Activated naive CD4-positive, alpha-beta T cell treated with anti-CD3 and anti-CD28 coated beads, Interleukin-2, amount 50 U/mL, for 24 hours (primary cell): Measurements from ENCODE around the gene CDC25B.
"Not testable (repeated sequence)": the region's sequence is repeated elsewhere in the genome, so short reads cannot be mapped to it uniquely, and the experiment has no call there.

ENCODE experiments used
- H3K27ac Mint-ChIP-seq: one replicate; pipeline ENCODE4 v1.8.0; 2021; ENCODE audit warnings: mild to moderate bottlenecking, mixed read lengths
- H3K27me3 Mint-ChIP-seq: one replicate; pipeline ENCODE4 v1.8.0; 2021; ENCODE audit warnings: mixed read lengths
- H3K36me3 Mint-ChIP-seq: one replicate; pipeline ENCODE4 v1.8.0; 2021; ENCODE audit warnings: mixed read lengths
- H3K4me1 Mint-ChIP-seq: one replicate; pipeline ENCODE4 v1.8.0; 2021; ENCODE audit warnings: mixed read lengths
- H3K4me3 Mint-ChIP-seq: one replicate; pipeline ENCODE4 v1.8.0; 2021; ENCODE audit warnings: mild to moderate bottlenecking, mixed read lengths
- H3K9me3 Mint-ChIP-seq: one replicate; pipeline ENCODE4 v1.8.0; 2021; ENCODE audit warnings: mixed read lengths

Gene CDC25B

DNA sequence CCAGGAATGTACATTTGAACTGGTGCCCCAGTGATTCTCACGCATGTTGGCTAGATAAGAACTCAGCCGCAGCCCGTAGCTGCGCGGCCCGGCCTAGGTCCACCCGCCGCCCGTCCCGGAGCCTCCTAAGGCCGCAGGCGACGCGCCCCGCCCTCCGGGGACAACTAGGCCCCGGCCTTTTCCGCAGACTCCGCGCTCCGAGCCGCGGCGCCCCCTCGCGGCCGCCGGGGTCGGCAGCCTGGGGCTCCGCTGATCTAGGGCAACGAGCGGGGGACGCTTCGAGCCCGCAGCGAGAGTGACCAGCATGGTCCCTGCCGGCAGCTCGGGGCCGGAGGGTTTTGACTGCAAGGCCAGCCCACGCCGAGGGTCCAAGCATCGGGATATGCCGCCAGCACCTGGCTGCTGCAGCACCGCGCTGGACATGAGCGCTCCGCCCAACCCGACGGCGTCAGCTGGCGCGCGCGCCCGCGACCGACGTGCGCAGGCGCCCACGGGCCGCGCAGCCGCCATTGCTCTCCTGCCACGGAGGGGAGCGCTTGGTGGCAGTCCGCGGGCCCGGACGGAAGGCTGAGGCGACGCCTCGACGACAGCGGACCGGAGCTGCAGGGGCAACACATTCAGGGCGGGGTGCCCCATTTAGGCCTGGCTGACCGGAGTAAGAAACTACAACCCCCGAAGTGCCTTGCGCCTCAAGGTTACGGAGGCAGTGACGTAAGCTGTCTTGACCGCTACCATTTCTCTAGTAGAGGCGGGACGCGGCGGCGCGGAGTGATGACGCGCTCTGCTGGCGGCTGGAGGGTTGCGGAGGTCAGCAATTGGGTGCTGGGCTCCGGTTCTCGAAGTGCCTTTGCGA lies 24.2 kb downstream of the CDC25B start, which contains the start of gene AP5S1:
TSS of gene AP5S1 (plus strand) at position 500 of the 853 bp plus-strand sequence. CDS start 1,571 bp downstream, outside the sequence.
- Mint-ChIP-seq H3K27ac (peak within 1 kb of the TSS; percentile 97), H3K4me1 (peaks cover 48% of the 10 kb centered on the region), H3K36me3 (no peaks in the 10 kb centered on the region), H3K9me3 (no peaks in the 10 kb centered on the region), H3K27me3 (no peaks in the 10 kb centered on the region), H3K4me3 (peak within 1 kb of the TSS; percentile 92)

DNA sequence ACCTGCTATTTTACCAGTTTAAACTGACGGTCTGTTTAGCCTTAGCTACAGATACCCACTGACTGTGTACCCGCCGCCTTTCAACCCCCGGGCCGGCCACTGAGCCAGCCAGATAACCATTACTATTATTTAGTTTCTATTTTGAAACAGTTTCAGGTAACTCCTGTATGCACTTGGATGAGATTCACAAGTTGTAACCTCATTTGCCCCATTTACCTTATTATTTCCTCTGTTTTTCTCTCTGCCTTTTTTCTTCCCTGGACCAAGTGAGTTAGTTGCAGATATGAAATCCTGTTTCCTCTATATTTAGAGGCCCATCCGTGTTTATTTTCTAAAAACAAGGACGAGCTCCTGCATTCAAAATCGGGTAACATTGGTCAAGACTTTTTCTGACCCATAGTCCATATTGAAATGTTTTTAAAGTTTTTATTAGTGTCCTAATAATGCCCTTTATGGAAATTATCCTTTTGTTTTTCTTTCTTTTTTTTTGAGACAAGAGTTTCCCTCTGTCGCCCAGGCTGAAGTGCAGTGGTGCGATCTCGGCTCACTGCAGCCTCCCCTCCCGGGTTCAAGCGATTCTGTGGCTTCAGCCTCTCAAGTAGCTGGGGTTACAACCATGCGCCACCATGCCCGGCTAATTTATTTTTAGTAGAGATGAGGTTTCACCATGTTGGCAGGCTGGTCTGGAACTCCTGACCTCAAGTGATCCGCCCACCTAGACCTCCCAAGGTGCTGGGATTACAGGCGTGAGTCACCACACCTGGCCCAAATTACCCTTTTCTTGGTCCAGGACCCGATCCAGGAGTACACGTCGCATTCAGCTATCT lies 25.0 kb downstream of the CDC25B start:
- H3K27ac Mint-ChIP-seq: peak overlapping the region; percentile 97
- H3K4me3 Mint-ChIP-seq: peak overlapping the region; percentile 92
- H3K4me1 Mint-ChIP-seq: peaks cover 39% of the 10 kb centered on the region
- no peaks in the 10 kb centered on the region for H3K27me3 Mint-ChIP-seq
- no peaks in the 10 kb centered on the region for H3K9me3 Mint-ChIP-seq
- no peaks in the 10 kb centered on the region for H3K36me3 Mint-ChIP-seq

DNA sequence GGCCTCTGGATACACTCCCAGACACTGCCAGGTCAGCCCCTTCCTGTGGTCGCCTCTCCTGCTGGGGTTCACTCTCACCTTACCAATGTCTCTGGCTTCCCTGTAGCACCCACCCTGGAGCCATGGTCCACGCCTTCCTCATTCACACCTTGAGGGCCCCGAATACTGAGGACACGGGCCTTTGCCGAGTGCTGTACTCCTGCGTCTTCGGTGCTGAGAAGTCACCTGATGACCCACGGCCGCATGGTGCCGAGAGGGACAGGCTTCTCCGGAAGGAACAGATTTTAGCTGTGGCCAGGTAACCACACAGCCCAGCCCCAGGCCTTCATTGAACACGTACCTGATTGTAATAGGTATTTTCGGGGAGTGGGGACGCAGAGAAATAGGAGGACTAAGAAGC lies 25.9 kb downstream of the CDC25B start:
- peak overlapping the region; percentile 74 for H3K27ac Mint-ChIP-seq
- no peaks in the 10 kb centered on the region for H3K36me3 Mint-ChIP-seq
- H3K4me3 Mint-ChIP-seq: peak overlapping the region; percentile 92
- no peaks in the 10 kb centered on the region for H3K27me3 Mint-ChIP-seq
- H3K4me1 Mint-ChIP-seq: peaks cover 31% of the 10 kb centered on the region
- H3K9me3 Mint-ChIP-seq: no peaks in the 10 kb centered on the region

DNA sequence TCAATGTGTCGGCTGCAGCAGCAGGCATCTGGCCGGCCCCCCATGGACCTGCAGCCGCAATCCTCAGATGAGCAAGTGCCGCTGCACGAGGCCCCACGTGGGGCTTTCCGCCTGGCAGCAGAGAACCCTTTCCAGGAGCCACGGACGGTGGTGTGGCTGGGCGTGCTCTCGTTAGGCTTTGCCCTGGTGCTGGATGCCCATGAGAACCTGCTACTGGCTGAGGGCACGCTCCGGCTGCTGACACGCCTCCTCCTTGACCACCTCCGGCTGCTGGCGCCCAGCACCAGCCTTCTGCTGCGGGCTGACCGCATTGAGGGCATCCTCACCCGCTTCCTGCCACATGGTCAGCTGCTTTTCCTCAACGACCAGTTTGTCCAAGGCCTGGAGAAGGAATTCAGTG lies 27.8 kb downstream of the CDC25B start:
- Mint-ChIP-seq H3K36me3 (no peaks in the 10 kb centered on the region), H3K27me3 (no peaks in the 10 kb centered on the region), H3K27ac (no peak overlapping the region), H3K4me3 (no peak overlapping the region), H3K4me1 (peaks cover 24% of the 10 kb centered on the region), H3K9me3 (no peaks in the 10 kb centered on the region)

DNA sequence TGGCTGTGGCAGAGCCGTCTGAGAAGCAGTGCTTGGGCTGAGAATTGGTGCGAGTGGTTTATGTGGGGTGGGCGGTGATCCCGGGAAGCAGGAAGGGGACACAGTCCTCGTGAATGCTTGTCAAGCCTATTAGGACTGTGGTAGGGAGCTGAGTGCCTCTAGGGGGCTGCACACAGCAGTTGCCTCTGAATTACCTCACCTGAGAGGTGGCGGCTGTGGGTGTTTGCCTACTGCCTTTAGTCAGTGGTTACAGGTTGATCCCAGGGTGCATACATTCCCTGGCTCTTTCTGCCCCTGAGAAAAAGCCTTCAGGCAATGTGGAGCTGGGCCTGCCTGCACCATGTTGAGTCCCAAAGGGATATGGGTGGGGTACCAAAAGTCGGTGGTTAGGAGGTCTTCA lies 29.4 kb downstream of the CDC25B start:
- Mint-ChIP-seq H3K27ac (peak overlapping the region; percentile 43), H3K27me3 (no peaks in the 10 kb centered on the region), H3K4me3 (no peak overlapping the region), H3K4me1 (peaks cover 13% of the 10 kb centered on the region), H3K9me3 (no peaks in the 10 kb centered on the region), H3K36me3 (no peaks in the 10 kb centered on the region)

DNA sequence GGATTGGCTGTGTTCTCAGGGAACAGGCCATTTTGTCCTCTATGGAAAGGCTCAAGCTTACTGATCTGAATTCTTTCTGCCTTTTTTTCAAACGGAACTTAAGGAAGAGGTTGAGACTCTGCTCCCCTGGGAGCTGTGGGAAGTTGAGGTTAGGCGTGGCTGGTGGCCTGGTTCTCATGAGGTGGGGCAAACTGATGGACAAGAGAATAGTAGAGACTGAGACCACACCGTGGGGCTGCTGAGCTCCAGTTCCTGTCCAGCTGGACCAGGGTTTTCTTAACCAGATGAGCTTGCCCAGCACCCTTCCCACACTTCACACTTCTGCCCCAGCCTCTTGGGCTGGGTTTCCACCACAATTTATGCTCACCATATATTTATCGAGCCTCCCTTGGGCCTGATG lies 30.3 kb downstream of the CDC25B start:
- H3K4me3 Mint-ChIP-seq: no peak overlapping the region
- no peaks in the 10 kb centered on the region for H3K27me3 Mint-ChIP-seq
- peaks cover 8% of the 10 kb centered on the region for H3K4me1 Mint-ChIP-seq
- H3K9me3 Mint-ChIP-seq: no peaks in the 10 kb centered on the region
- H3K27ac Mint-ChIP-seq: peak overlapping the region; percentile 10
- no peaks in the 10 kb centered on the region for H3K36me3 Mint-ChIP-seq

DNA sequence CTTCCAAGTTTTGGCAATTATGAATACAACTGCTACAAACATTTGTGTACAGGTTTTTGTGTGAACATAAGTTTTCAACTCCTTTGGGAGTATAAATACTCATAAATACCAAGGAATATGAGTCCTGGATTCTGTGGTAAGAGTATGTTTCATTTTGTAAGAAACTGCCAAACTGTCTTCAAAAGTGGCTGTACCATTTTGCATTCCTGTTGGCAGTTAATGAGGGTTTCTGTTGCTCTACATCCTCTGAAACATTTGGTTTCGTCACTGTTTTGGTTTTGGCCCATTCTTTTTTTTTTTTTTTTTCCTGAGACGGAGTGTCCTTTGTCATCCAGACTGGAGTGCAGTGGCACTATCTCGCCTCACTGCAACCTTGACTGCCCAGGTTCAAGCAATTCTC lies 32.7 kb downstream of the CDC25B start:
- H3K27ac Mint-ChIP-seq: no peak overlapping the region
- H3K36me3 Mint-ChIP-seq: no peaks in the 10 kb centered on the region
- H3K4me1 Mint-ChIP-seq: no peaks in the 10 kb centered on the region
- H3K27me3 Mint-ChIP-seq: no peaks in the 10 kb centered on the region
- no peaks in the 10 kb centered on the region for H3K9me3 Mint-ChIP-seq
- H3K4me3 Mint-ChIP-seq: no peak overlapping the region

DNA sequence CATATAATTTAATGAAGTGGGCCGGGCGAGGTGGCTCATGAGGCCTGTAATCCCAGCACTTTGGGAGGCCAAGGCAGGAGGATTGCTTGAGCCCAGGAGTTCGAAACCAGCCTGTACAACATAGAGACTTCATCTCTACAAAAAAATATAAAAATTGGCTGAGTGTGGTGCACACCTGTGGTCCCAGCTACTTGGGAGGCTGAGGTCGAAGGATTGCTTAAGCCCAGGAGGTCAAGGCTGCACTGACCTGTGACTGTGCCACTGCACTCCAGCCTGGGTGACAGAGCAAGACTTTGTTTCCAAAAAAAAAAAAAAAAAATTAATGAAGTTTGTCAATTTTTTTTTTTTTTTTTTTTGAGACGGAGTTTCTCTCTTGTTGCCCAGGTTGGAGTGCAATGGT lies 33.8 kb downstream of the CDC25B start:
- H3K27ac Mint-ChIP-seq, H3K9me3 Mint-ChIP-seq, H3K36me3 Mint-ChIP-seq, H3K27me3 Mint-ChIP-seq, H3K4me3 Mint-ChIP-seq, H3K4me1 Mint-ChIP-seq: not testable (repeated sequence)

DNA sequence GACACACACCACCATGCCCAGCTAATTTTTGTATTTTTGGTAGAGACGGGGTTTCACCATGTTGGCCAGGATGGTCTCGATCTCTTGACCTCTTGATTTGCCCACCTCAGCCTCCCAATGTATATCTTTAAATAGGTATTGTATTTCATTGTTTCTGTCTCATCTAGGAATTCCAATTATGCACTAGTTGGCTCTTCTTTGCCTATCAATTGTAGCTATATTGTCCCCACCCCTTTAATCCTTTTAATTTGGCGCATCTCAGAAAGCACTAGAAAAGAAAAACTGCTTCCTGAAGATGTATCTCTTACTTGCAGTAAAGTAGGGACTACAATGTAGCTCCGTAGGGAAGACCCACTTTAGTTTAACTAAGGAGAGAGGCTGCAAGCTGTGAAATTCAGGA lies 40.0 kb downstream of the CDC25B start:
- Mint-ChIP-seq H3K36me3 (peaks cover 2% of the 10 kb centered on the region), H3K4me3 (no peak overlapping the region), H3K27me3 (no peaks in the 10 kb centered on the region), H3K9me3 (no peaks in the 10 kb centered on the region), H3K4me1 (peaks cover 8% of the 10 kb centered on the region), H3K27ac (no peak overlapping the region)

DNA sequence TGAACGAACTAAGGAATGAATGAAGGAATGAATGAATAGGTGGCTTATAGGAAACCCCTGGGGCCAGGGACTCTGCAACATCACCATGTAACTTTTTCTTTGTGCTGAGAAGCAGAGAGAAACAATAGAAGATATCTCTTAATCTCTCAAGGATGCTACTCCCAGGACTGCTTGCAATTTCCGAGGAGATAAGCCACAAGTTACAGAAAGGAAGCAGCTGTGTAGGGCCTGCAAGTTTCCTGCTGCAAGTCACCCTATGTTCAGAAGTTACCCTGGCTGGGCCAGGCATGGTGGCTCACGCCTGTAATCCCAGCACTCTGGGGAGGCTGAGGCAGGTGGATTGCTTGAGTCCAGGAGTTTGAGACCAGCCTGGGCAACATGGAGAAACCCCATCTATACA lies 43.2 kb downstream of the CDC25B start:
- H3K36me3 Mint-ChIP-seq: peaks cover 2% of the 10 kb centered on the region
- H3K9me3 Mint-ChIP-seq: no peaks in the 10 kb centered on the region
- peaks cover 8% of the 10 kb centered on the region for H3K4me1 Mint-ChIP-seq
- H3K4me3 Mint-ChIP-seq: no peak overlapping the region
- peak overlapping the region; percentile 3 for H3K27ac Mint-ChIP-seq
- no peaks in the 10 kb centered on the region for H3K27me3 Mint-ChIP-seq

DNA sequence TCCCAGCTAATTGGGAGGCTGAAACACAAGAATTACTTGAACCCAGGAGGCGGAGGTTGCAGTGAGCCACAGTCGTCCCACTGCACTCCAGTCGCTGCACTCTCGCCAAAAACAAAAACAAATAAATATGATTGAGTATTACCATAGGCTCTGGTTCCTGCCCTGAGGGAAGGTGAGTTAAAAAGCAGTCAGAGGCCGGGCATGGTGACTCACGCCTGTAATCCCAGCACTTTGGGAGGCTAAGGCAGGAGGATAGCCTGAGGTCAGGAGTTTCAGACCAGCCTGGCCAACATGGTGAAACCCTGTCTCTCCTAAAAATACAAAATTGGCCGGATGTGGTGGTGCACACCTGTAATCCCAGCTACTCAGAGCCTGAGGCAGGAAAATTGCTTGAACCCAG lies 44.1 kb downstream of the CDC25B start:
- H3K4me3 Mint-ChIP-seq, H3K27me3 Mint-ChIP-seq, H3K9me3 Mint-ChIP-seq, H3K4me1 Mint-ChIP-seq, H3K27ac Mint-ChIP-seq, H3K36me3 Mint-ChIP-seq: not testable (repeated sequence)

DNA sequence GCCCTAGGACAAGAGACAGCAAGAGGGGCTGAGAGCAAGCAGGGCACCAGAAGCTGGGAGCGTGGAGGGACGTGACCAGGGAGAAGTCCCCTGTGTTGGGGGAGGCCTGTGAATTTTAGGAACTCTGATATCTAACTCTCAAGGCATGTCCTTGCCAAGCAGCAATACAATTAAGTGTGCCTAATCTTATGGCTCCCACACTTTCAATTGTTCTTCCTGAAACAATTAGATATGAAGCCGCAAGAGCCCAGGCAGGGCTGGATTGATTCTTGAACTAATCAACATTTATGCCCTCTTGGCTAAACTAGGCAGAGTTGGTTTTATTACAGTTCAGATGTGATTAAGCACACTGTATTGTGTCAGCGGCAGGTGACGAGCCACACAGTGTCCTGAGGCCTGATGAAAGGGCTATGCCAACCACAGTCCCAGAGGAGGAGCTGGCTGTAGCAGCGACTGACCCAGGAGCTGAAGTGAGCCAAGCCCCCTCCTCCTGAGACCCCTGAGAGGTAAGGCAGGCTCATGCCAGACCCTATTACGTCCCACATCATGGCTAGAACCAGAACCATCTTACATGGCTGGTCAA lies 46.3 kb downstream of the CDC25B start:
- Mint-ChIP-seq H3K4me1 (peaks cover 14% of the 10 kb centered on the region), H3K27me3 (no peaks in the 10 kb centered on the region), H3K4me3 (no peak overlapping the region), H3K36me3 (no peaks in the 10 kb centered on the region), H3K27ac (no peak overlapping the region), H3K9me3 (no peaks in the 10 kb centered on the region)

DNA sequence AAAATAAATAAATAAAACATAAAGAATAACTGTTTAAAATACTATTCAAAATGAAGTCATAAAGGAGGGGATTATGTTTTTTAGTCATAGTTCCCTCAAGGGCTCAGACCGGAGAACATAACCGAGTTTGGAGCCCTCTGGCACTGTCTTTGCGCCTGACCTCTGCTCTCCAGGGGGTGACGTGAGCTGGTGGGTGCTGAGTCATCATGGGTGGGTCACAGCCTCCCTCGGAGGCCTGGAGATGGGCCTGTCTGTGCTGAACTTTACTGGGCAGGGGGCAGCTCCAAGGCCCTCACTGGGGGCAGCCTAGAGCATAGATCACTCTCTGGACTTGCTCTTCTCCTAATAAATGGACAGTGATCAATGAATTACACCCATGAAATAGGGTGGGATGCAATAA lies 47.4 kb downstream of the CDC25B start:
- Mint-ChIP-seq H3K27me3 (no peaks in the 10 kb centered on the region), H3K9me3 (no peaks in the 10 kb centered on the region), H3K4me1 (peaks cover 22% of the 10 kb centered on the region), H3K36me3 (no peaks in the 10 kb centered on the region), H3K4me3 (no peak overlapping the region), H3K27ac (no peak overlapping the region)

DNA sequence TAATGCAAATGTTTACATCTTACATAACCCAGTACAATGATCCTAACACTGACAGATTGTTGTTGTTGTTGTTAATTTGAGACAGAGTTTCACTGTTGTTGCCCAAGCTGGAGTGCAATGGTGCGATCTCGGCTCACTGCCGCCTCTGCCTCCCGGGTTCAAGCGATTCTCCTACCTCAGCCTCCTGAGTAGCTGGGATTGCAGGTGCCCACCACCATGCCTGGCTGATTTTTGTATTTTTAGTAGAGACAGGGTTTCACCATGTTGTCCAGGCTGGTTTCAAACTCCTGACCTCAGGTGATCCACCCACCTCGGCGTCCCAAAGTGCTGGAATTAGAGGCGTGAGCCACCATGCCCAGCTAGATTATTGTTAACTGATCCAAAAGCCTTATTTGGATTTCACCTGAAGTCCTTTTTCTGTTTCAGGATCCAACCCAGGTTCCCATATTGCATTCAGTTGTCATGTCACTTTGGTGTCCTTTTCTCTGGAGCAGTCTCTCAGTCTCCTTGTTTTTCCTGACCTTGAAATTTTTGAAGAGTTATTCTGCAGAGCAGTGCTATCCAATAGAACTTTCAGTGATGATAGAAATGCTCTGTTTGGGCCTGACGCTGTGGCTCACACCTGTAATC lies 48.0 kb downstream of the CDC25B start:
- H3K27ac Mint-ChIP-seq, H3K36me3 Mint-ChIP-seq, H3K27me3 Mint-ChIP-seq, H3K9me3 Mint-ChIP-seq, H3K4me3 Mint-ChIP-seq: not testable (repeated sequence)
- peaks cover 23% of the 10 kb centered on the region for H3K4me1 Mint-ChIP-seq

DNA sequence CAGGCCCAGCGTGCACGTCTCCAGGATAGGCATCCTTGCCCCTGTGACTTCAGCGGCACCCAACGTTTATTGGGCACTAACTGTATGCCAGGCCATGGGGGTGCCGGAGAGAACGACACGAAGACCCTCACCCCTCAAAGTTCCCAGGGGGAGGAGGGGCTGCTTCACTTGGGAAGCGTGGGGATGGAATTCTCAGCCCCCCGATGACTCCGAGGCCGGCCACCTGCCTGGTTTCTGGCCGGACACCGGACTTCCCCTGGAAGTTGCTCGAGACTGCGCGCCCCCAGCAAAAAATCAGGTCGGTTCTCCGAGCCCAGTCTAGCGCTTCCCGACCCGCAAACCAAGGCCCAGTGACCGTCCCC lies 50.2 kb downstream of the CDC25B start:
- Mint-ChIP-seq H3K27ac (peak overlapping the region; percentile 72), H3K4me1 (peaks cover 28% of the 10 kb centered on the region), H3K27me3 (no peaks in the 10 kb centered on the region), H3K4me3 (peak overlapping the region; percentile 88), H3K36me3 (no peaks in the 10 kb centered on the region), H3K9me3 (no peaks in the 10 kb centered on the region)
